GM12873 (cell line): ENCODE measurements around the gene AADACL4.

ENCODE experiments used
- CTCF ChIP-seq: IDR thresholded peaks from 2 replicates; pipeline ENCODE4 v1.5.1; 2012; ENCODE audit warnings: low read depth, mild to moderate bottlenecking, moderate library complexity, low read length, control low read depth; ENCODE audit not compliant: insufficient read depth; ENCODE audit errors: missing control alignments

Gene AADACL4

GRCh38 chr1:12709696-12710095 lies 65.8 kb downstream of the AADACL4 start:
- no peak for TF ChIP-seq CTCF

GRCh38 chr1:12711536-12711935 lies 67.7 kb downstream of the AADACL4 start:
- no peak for TF ChIP-seq CTCF

- no peak for TF ChIP-seq CTCF
Observed at GRCh38 chr1:12712076-12712475, 68.2 kb downstream of the AADACL4 start.

GRCh38 chr1:12712929-12713328 lies 69.0 kb downstream of the AADACL4 start:
- TF ChIP-seq CTCF: no peak

GRCh38 chr1:12714710-12715475 lies 71.0 kb downstream of the AADACL4 start:
- no peak for TF ChIP-seq CTCF

GRCh38 chr1:12715896-12716437 lies 72.1 kb downstream of the AADACL4 start, which contains the start of gene AADACL3:
AADACL3 (plus strand) TSS chr1:12716110; CDS start chr1:12716177, 67 bp downstream.
- TF ChIP-seq CTCF: no peak
